WTC11 (cell line): Measurements from ENCODE around the gene ATP13A1. TPM values are rescaled to one million over a fixed set of nuclear protein-coding genes. Genes with fewer than 3 reads are reported as not detected.
"Not testable (repeated sequence)": the region's sequence is repeated elsewhere in the genome, so short reads cannot be mapped to it uniquely, and the experiment has no call there.

ENCODE experiments used
- ATAC-seq: fragments of 200-7000 bp; cut with Tn5 transposase; 2 replicates; pipeline ENCODE4 v1.10.0; 2021; ENCODE audit warnings: mild to moderate bottlenecking, moderate library complexity
- CTCF ChIA-PET: fragments of 300-600 bp; sonication (Branson Sonifier 250); formaldehyde crosslinking; loops from one replicate; lab custom pipeline; 2021; ENCODE audit warnings: antibody characterized with exemption; lab: Charles Lee
- POLR2A ChIA-PET: fragments of 350-600 bp; sonication (Branson Sonifier 250); formaldehyde crosslinking; loops from one replicate; lab custom pipeline; 2021; ENCODE audit warnings: antibody characterized with exemption; lab: Charles Lee
- DNase-seq: peaks from one replicate; pipeline ENCODE4 v3.0.0; 2021; ENCODE audit warnings: low spot score
- H3K27ac Mint-ChIP-seq: 2 replicates; pipeline ENCODE4 v1.8.0; 2021; ENCODE audit warnings: mixed read lengths
- H3K27me3 Mint-ChIP-seq: 2 replicates; pipeline ENCODE4 v1.8.0; 2021; ENCODE audit warnings: low read depth, mild to moderate bottlenecking, moderate library complexity, mixed read lengths
- H3K36me3 Mint-ChIP-seq: 2 replicates; pipeline ENCODE4 v1.8.0; 2021; ENCODE audit warnings: mixed read lengths
- H3K4me1 Mint-ChIP-seq: 2 replicates; pipeline ENCODE4 v1.8.0; 2022; ENCODE audit warnings: mixed read lengths
- H3K4me3 Mint-ChIP-seq: 2 replicates; pipeline ENCODE4 v1.8.0; 2021; ENCODE audit warnings: mild to moderate bottlenecking, moderate library complexity, mixed read lengths
- H3K9me3 Mint-ChIP-seq: 2 replicates; pipeline ENCODE4 v1.8.0; 2021; ENCODE audit warnings: mixed read lengths
- AR ChIP-seq: fragments of 250-450 bp; sonication (Bioruptor Pico); IDR thresholded peaks from 2 replicates; pipeline ENCODE4 v1.9.0; 2021; ENCODE audit warnings: mild to moderate bottlenecking
- FOXJ3 ChIP-seq: sonication (generic); formaldehyde crosslinking; IDR thresholded peaks from 2 replicates; pipeline ENCODE4 v1.9.0; 2021; ENCODE audit warnings: missing genetic modification reagents, mild to moderate bottlenecking, borderline replicate concordance
- JUN ChIP-seq: sonication (generic); formaldehyde crosslinking; IDR thresholded peaks from 2 replicates; pipeline ENCODE4 v1.8.0; 2023; ENCODE audit warnings: mild to moderate bottlenecking, missing genetic modification reagents
- MXD4 ChIP-seq: fragments of 250-450 bp; sonication (Bioruptor Pico); IDR thresholded peaks from 2 replicates; pipeline ENCODE4 v1.8.0; 2021; ENCODE audit warnings: mild to moderate bottlenecking, moderate library complexity, borderline replicate concordance
- NFE2L1 ChIP-seq: sonication (generic); formaldehyde crosslinking; IDR thresholded peaks from 2 replicates; pipeline ENCODE4 v1.8.1; 2023; ENCODE audit warnings: missing genetic modification reagents
- NFYB ChIP-seq: sonication (generic); formaldehyde crosslinking; conservative IDR thresholded peaks from 2 replicates; pipeline ENCODE4 v1.8.0; 2022; ENCODE audit warnings: low read depth, missing genetic modification reagents
- RELA ChIP-seq: sonication (generic); formaldehyde crosslinking; IDR thresholded peaks from 2 replicates; pipeline ENCODE4 v1.8.1; 2022; ENCODE audit warnings: missing genetic modification reagents, mild to moderate bottlenecking, borderline replicate concordance
- STAT6 ChIP-seq: sonication (generic); formaldehyde crosslinking; conservative IDR thresholded peaks from 2 replicates; pipeline ENCODE4 v1.8.1; 2023; ENCODE audit warnings: mild to moderate bottlenecking, low read depth, missing genetic modification reagents, moderate library complexity
- ZBTB43 ChIP-seq: sonication (generic); formaldehyde crosslinking; IDR thresholded peaks from 2 replicates; pipeline ENCODE4 v1.8.1; 2023; ENCODE audit warnings: mild to moderate bottlenecking, missing genetic modification reagents
- ZNF138 ChIP-seq: sonication (generic); formaldehyde crosslinking; conservative IDR thresholded peaks from 2 replicates; pipeline ENCODE4 v1.8.1; 2022; ENCODE audit warnings: mild to moderate bottlenecking, moderate library complexity, missing genetic modification reagents
- total RNA-seq: library from RNA; stranded (reverse); gene quantifications from 3 replicates; pipeline ENCODE4 v1.2.3, GENCODE V29; 2021
- TF ChIP-seq, protein P1 (sequence below): sonication (generic); formaldehyde crosslinking; IDR thresholded peaks from 2 replicates; pipeline ENCODE4 v1.8.1; 2023; ENCODE audit warnings: mild to moderate bottlenecking, moderate library complexity, missing genetic modification reagents
- TF ChIP-seq, protein P2 (sequence below): sonication (generic); formaldehyde crosslinking; IDR thresholded peaks from 2 replicates; pipeline ENCODE4 v1.8.0; 2023; ENCODE audit warnings: missing genetic modification reagents

The ATP13A1 gene
- total RNA-seq, 1 experiment from 2014 or later: 82.6 TPM

DNA sequence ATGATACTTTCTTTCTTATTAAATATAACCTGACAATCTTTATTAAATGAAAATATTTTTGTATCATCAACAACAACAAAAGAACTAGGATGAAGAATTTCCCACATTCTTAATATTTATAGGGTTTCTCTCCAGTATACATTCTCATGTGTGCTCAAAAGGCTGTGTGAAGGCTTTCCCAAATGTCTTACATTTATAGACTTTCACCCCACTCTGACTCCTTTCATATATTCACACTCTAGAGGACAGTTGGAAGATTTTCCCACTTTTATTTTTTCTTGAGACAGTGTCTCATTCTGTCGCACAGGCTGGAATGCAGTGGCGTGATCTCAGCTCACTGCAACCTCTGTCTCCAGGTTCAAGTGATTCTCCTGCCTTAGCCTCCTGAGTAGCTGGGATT is 47.0 kb upstream of the ATP13A1 start:
- Mint-ChIP-seq H3K36me3 (peaks cover 87% of the 10 kb centered on the region), H3K4me1 (no peaks in the 10 kb centered on the region), H3K4me3 (no peak overlapping the region), H3K27ac (no peak overlapping the region), H3K9me3 (peaks cover 85% of the 10 kb centered on the region), H3K27me3 (peaks cover 14% of the 10 kb centered on the region)
- CTCF ChIA-PET: no interaction called here
- DNase-seq: no peak
- TF ChIP-seq RELA (CRISPR knock-in tag) (no peak), JUN (CRISPR knock-in tag) (no peak), NFYB (CRISPR knock-in tag) (no peak), AR (no peak), FOXJ3 (CRISPR knock-in tag) (no peak), ZBTB43 (CRISPR knock-in tag) (no peak), STAT6 (no peak), ZNF138 (no peak)
- POLR2A ChIA-PET: no interaction called here
- no peak for ATAC-seq

- TF ChIP-seq, protein P1, sequence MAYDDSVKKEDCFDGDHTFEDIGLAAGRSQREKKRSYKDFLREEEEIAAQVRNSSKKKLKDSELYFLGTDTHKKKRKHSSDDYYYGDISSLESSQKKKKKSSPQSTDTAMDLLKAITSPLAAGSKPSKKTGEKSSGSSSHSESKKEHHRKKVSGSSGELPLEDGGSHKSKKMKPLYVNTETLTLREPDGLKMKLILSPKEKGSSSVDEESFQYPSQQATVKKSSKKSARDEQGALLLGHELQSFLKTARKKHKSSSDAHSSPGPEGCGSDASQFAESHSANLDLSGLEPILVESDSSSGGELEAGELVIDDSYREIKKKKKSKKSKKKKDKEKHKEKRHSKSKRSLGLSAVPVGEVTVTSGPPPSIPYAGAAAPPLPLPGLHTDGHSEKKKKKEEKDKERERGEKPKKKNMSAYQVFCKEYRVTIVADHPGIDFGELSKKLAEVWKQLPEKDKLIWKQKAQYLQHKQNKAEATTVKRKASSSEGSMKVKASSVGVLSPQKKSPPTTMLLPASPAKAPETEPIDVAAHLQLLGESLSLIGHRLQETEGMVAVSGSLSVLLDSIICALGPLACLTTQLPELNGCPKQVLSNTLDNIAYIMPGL: no peak
- TF ChIP-seq MXD4 (CRISPR knock-in tag) (no peak), ZNF138 (no peak), NFE2L1 (CRISPR knock-in tag) (no peak)
- TF ChIP-seq, protein P2, sequence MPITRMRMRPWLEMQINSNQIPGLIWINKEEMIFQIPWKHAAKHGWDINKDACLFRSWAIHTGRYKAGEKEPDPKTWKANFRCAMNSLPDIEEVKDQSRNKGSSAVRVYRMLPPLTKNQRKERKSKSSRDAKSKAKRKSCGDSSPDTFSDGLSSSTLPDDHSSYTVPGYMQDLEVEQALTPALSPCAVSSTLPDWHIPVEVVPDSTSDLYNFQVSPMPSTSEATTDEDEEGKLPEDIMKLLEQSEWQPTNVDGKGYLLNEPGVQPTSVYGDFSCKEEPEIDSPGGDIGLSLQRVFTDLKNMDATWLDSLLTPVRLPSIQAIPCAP (CRISPR knock-in tag): no peak
- TF ChIP-seq, all 79 proteins: peak for 0
- ChIA-PET CTCF (no interaction called here), POLR2A (interaction anchor here (0.7 kb wide), 1 partner anchor 1399 kb away, joined by 3 read pairs; no protein-coding TSS in a partner anchor)
- H3K4me3 Mint-ChIP-seq: no peak overlapping the region
- ATAC-seq (no peak), DNase-seq (no peak)
- peaks cover 50% of the 10 kb centered on the region for H3K9me3 Mint-ChIP-seq
- H3K27me3 Mint-ChIP-seq: peaks cover 6% of the 10 kb centered on the region
- H3K27ac Mint-ChIP-seq: no peak overlapping the region
- H3K4me1 Mint-ChIP-seq: no peaks in the 10 kb centered on the region
- H3K36me3 Mint-ChIP-seq: peaks cover 34% of the 10 kb centered on the region
Observed at GRCh38 chr19:19704836-19705235, 41.4 kb upstream of the ATP13A1 start.

- H3K4me1 Mint-ChIP-seq, ATAC-seq, DNase-seq, H3K36me3 Mint-ChIP-seq, POLR2A ChIA-PET, CTCF ChIA-PET, H3K27me3 Mint-ChIP-seq, H3K27ac Mint-ChIP-seq, H3K4me3 Mint-ChIP-seq: not testable (repeated sequence)
- peaks cover 13% of the 10 kb centered on the region; the same call in 1 of the 2 replicates for H3K9me3 Mint-ChIP-seq
Observed at GRCh38 chr19:19700493-19700892, 37.0 kb upstream of the ATP13A1 start.
